ENCODE measurements around the gene JADE2.

The JADE2 gene

DNA sequence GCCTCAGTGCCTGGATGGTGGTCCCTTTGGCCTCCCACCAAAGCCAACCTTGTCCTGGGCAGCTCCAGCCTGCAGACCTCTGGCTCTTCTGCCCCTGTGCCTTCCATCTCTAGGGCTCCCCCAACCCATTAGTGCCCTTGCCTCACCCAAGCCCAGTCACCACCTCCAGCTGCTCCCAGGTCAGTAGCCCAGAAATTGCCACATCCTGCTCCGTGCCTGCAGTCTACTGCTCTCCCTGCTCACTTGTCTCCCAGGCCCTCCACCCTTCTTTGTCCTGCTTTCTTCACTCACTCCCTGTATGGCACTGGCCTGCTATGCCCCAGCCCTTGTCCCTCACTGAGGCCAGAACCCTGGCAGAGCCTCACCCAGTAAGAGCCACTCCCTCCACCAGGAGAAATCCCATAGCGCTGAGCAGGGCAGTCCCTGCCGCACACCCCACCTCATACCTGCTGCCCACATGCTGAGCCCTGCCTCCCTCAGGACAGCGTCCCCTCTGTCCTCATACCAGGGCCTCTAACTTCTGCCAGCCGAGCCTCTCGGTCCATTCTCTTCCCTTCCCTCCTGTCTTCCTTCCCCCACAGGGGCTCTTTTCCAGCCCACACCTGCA lies 44.4 kb downstream of the JADE2 start:
- H3K4me3 ChIP-seq (ENCODE audit: low read depth, low read length) = no peak overlapping the region
- no peak for DNase-seq (ENCODE audit: low read depth, low spot score)
- TF ChIP-seq, protein P1, sequence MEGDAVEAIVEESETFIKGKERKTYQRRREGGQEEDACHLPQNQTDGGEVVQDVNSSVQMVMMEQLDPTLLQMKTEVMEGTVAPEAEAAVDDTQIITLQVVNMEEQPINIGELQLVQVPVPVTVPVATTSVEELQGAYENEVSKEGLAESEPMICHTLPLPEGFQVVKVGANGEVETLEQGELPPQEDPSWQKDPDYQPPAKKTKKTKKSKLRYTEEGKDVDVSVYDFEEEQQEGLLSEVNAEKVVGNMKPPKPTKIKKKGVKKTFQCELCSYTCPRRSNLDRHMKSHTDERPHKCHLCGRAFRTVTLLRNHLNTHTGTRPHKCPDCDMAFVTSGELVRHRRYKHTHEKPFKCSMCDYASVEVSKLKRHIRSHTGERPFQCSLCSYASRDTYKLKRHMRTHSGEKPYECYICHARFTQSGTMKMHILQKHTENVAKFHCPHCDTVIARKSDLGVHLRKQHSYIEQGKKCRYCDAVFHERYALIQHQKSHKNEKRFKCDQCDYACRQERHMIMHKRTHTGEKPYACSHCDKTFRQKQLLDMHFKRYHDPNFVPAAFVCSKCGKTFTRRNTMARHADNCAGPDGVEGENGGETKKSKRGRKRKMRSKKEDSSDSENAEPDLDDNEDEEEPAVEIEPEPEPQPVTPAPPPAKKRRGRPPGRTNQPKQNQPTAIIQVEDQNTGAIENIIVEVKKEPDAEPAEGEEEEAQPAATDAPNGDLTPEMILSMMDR (IDR thresholded peaks at IDR 0.05; ENCODE audit: low read depth, low read length) = no peak
- in situ Hi-C loops (cut with HindIII; ENCODE audit: low sequenced_read_pairs) = no loop called here

DNA sequence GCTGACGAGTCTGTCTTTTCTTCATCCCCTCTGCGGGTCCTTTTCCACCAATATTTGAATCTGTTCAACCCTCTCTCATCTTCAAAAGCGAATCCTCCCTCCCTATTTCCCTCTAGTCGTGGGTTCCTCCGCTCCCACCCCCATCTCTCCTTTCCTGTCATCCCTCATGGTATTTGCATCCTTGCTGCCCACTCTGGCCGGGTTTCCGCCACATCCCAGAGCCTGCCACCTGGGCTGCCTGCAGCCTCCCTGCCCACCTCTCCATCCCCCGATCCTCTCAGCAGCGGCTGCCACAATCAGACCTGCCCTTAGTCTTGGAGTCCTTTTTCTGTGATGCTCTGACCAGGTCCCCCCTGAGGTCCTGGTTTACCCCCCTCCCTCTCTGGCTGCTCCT lies 44.9 kb downstream of the JADE2 start:
- TF ChIP-seq, protein P1 (IDR thresholded peaks at IDR 0.05; ENCODE audit: low read depth, low read length) = no peak
- in situ Hi-C loops (cut with HindIII; ENCODE audit: low sequenced_read_pairs) = no loop called here
- no peak for DNase-seq (ENCODE audit: low read depth, low spot score)
- no peak overlapping the region for H3K4me3 ChIP-seq (ENCODE audit: low read depth, low read length)

DNA sequence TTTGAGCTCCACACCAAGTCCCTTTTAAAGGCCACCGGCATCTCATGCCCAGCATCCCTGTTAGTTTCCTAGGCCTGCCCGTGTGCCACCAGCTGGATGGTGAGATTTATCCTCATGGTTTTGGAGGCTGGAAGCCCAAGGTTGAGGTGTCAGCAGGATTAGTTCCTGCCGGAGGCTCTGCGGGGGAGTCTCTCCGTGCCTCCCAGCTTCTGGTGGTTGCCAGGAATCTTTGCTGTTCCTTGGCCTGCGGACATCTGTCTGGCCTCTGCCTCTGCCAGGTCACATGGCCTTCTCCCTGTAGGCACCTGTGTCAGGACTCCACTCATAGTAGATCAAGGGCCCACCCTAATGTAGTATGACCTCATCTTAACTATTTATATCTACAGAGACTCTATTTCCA lies 45.4 kb downstream of the JADE2 start:
- no peak for DNase-seq (ENCODE audit: low read depth, low spot score)
- TF ChIP-seq, protein P1 (IDR thresholded peaks at IDR 0.05; ENCODE audit: low read depth, low read length) = no peak
- in situ Hi-C loops (cut with HindIII; ENCODE audit: low sequenced_read_pairs) = no loop called here
- H3K4me3 ChIP-seq (ENCODE audit: low read depth, low read length) = no peak overlapping the region

DNA sequence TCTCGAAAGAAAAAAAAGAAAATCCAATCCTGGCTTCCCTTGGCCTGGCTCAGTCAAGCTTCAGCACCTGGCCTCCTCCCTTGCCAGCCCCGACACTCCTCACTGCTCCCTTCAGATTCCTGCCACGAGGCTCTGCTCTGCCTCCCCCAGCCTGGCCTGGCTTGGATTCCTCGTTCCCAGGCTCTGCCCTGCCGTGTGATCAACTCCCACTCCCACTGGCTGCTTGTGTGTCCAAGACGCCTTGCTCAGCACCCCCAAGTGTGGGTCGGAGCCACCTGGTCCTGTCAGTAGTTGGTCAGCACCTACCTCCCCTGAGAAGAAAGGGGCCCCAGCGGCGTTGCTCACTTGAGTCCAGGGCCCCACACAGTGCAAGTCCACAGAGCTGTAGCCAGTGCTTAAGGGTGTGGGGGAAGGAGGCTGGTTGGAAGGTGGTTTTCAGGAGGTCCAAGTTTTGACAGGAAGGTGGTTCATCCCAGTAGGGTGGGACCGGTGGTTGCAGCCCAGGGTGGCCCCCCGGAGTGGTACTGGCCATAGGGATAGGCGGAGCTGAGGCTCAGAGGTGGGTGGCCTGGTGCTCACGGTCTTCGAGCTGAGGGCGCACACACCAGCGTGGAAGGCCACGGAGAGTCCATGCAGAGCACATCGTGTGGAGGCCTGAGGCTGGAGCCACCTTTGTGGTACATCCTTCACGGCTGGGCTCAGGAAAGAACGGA lies 46.4 kb downstream of the JADE2 start:
- in situ Hi-C loops (cut with HindIII; ENCODE audit: low sequenced_read_pairs) = no loop called here
- no peak for DNase-seq (ENCODE audit: low read depth, low spot score)
- TF ChIP-seq, protein P1 (IDR thresholded peaks at IDR 0.05; ENCODE audit: low read depth, low read length) = no peak
- no peak overlapping the region for H3K4me3 ChIP-seq (ENCODE audit: low read depth, low read length)

DNA sequence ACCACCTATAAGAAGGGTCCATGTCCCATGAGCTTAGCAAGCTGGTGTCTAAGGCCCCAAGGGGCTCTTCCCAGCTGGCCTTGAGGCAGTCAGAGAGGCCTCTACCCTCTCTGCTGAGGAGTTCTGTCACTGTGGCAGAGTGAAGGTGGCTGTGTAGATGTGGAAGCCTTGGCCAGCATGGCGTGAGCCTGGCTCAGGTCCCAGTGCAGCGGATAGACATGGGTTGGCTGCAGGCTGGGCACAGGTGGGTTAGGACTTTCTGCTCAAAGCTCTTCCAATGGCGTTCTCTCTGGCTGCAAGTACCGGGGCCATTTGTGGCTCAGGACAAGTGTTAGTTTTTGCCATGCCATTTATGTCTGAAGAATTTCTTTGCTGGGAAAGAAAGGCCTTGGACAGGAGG lies 47.3 kb downstream of the JADE2 start:
- DNase-seq (ENCODE audit: low read depth, low spot score) = no peak
- no peak overlapping the region for H3K4me3 ChIP-seq (ENCODE audit: low read depth, low read length)
- TF ChIP-seq, protein P1 (IDR thresholded peaks at IDR 0.05; ENCODE audit: low read depth, low read length) = no peak
- in situ Hi-C loops (cut with HindIII; ENCODE audit: low sequenced_read_pairs) = no loop called here

DNA sequence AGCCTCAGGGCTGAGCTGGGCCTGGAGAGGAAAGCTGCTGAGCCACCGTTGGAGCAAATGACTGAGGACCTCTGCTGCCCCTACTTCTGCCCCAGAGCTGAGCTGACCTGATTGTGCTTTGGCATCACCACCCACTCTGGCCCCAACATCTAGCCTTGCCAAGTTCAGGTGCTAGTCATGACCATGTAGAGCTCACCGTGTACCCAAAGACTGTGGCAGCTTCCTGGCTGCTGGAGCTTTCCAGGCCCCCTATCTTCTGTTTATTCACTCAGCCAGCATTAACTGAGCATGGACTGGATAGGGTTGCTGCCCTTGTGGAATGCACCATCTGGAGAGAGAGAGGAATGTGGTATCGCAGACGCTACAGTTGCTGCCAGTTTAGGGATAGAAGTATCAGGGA lies 49.1 kb downstream of the JADE2 start:
- no peak for DNase-seq (ENCODE audit: low read depth, low spot score)
- TF ChIP-seq, protein P1 (IDR thresholded peaks at IDR 0.05; ENCODE audit: low read depth, low read length) = no peak
- no peak overlapping the region for H3K4me3 ChIP-seq (ENCODE audit: low read depth, low read length)
- in situ Hi-C loops (cut with HindIII; ENCODE audit: low sequenced_read_pairs) = no loop called here
